Measurements from ENCODE around the gene STX3. TPM values are rescaled to one million over a fixed set of nuclear protein-coding genes. Genes with fewer than 3 reads are reported as not detected.

STX3 gene
- total and polyA plus RNA-seq, 2 of the 8 experiments (the other 6 are each of a cell fraction or from before 2014, with no cell fraction given): 50.5 to 56.1 TPM

DNA sequence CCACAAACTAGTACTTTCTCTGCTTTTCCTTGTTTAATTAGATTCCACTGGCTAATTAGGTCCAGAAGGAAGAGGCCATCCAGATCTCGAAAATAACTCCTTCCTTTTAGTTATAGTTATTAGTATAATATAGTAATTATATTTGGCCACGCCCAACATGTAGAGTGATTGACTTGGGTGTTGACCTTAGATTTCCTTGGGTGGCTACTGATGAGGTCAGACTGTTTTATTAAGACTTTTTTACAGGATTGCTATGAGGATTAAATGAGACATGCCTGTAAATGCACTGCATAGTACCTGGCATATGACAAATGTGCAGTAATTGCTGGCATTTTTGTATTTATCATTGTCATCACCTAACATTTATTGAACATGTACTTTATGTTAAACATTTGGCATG, 26.9 kb downstream of the STX3 start (continued):
- TF ChIP-seq CHD7 (IDR thresholded peaks at IDR 0.05; ENCODE audit: insufficient replicate concordance, low read length) (no peak), CHD2 (IDR thresholded peaks at IDR 0.05; ENCODE audit: low read length) (no peak), SUZ12 (IDR thresholded peaks at IDR 0.05; ENCODE audit: low read length) (no peak), POLR2AphosphoS5 (IDR thresholded peaks at IDR 0.05; ENCODE audit: low read depth, low read length) (no peak), HDAC6 (IDR thresholded peaks at IDR 0.05; ENCODE audit: low read depth, low read length) (no peak), YY1 (IDR thresholded peaks at IDR 0.05; ENCODE audit: low read depth, low read length) (no peak), TCF12 (IDR thresholded peaks at IDR 0.05; ENCODE audit: low read depth, low read length) (no peak), RFX5 (IDR thresholded peaks at IDR 0.05; ENCODE audit: borderline replicate concordance, low read depth, low read length) (no peak), CBX5 (IDR thresholded peaks at IDR 0.05; ENCODE audit: low read depth, low read length) (no peak), JUN (IDR thresholded peaks at IDR 0.05; ENCODE audit: low read depth, low read length) (no peak)
- TF ChIP-seq, protein P1, sequence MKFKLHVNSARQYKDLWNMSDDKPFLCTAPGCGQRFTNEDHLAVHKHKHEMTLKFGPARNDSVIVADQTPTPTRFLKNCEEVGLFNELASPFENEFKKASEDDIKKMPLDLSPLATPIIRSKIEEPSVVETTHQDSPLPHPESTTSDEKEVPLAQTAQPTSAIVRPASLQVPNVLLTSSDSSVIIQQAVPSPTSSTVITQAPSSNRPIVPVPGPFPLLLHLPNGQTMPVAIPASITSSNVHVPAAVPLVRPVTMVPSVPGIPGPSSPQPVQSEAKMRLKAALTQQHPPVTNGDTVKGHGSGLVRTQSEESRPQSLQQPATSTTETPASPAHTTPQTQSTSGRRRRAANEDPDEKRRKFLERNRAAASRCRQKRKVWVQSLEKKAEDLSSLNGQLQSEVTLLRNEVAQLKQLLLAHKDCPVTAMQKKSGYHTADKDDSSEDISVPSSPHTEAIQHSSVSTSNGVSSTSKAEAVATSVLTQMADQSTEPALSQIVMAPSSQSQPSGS (IDR thresholded peaks at IDR 0.05; ENCODE audit: low read length): no peak

All from H1 (cell line).